SH-SY5Y (cell line): ENCODE measurements around the gene NPHS1.

Experiments
- GATA2 ChIP-seq: IDR thresholded peaks from 2 replicates; pipeline ENCODE4 v1.6.1; 2011; ENCODE audit warnings: mild to moderate bottlenecking, low read depth, low read length
- GATA3 ChIP-seq: IDR thresholded peaks from 2 replicates; pipeline ENCODE4 v1.6.1; 2011; ENCODE audit warnings: low read depth, mild to moderate bottlenecking, low read length, moderate library complexity

The NPHS1 gene

GRCh38 chr19:35780058-35780457 is 72.2 kb downstream of the NPHS1 start:
- TF ChIP-seq GATA2 = no peak
- no peak for TF ChIP-seq GATA3

GRCh38 chr19:35779033-35779432 is 73.3 kb downstream of the NPHS1 start:
- TF ChIP-seq GATA2 (no peak), GATA3 (no peak)

- no peak for TF ChIP-seq GATA3
- no peak for TF ChIP-seq GATA2
These were observed 74.3 kb downstream of the NPHS1 start for GRCh38 chr19:35777961-35778360.

GRCh38 chr19:35777086-35777841 is 75.0 kb downstream of the NPHS1 start:
- TF ChIP-seq GATA2 = no peak
- no peak for TF ChIP-seq GATA3

GRCh38 chr19:35776102-35776788 is 76.1 kb downstream of the NPHS1 start:
- TF ChIP-seq GATA2 (no peak), GATA3 (no peak)
